Lower leg skin (tissue), 3 donors: ENCODE data around the gene HLA-DOB.

ENCODE experiments used
- CTCF ChIP-seq, 3 donors: fragments of 450-650 bp; IDR thresholded peaks; one replicate each; pipeline ENCODE4 v1.5.1; 2016; ENCODE audit warnings: antibody characterized with exemption in 3 of 3, mild to moderate bottlenecking in 3 of 3, moderate library complexity in 2 of 3
- POLR2A ChIP-seq, 2 donors: fragments of 450-650 bp; IDR thresholded peaks; one replicate each; pipeline ENCODE4 v1.6.1; 2016 to 2017; ENCODE audit warnings: antibody characterized with exemption in 2 of 2, mild to moderate bottlenecking in 1 of 2, moderate library complexity in 1 of 2

GRCh38 chr6:32809171-32809570, 7.6 kb downstream of the HLA-DOB start:
- TF ChIP-seq CTCF (IDR thresholded peaks at IDR 0.05), result no peak
- TF ChIP-seq POLR2A (IDR thresholded peaks at IDR 0.05), result no peak
